GM12878 (cell line): ENCODE measurements around the gene DUOX1. TPM values are rescaled to one million over a fixed set of nuclear protein-coding genes. Genes with fewer than 3 reads are reported as not detected.

Experiments
- ATAC-seq: fragments of 200-7000 bp; cut with Tn5 transposase; 3 replicates; pipeline ENCODE4 v1.9.1; 2020; ENCODE audit warnings: mild to moderate bottlenecking, moderate library complexity
- BruUV-seq: library from RNA; stranded (reverse); fragments of 400-500 nt; replicated peaks from 2 replicates; lab custom pipeline; 2021; lab: Mats Ljungman, UMichigan
- CTCF ChIA-PET: fragments of 300-600 bp; sonication (Branson Sonifier 250); formaldehyde crosslinking; extraction: SDS; loops from one replicate; lab custom pipeline; 2021; ENCODE audit warnings: inconsistent platforms; lab: Yijun Ruan, JAX
- POLR2A ChIA-PET: fragments of 350-600 bp; formaldehyde crosslinking; extraction: SDS; loops from one replicate; lab custom pipeline; 2021; ENCODE audit warnings: inconsistent platforms; lab: Charles Lee
- RAD21 ChIA-PET: fragments of 300-600 bp; sonication (Branson Sonifier 250); formaldehyde crosslinking; loops from one replicate; lab custom pipeline; 2023; ENCODE audit warnings: antibody characterized with exemption; ENCODE audit not compliant: unreplicated experiment; lab: Charles Lee
- SMC1A ChIA-PET: fragments of 300-600 bp; sonication (Branson Sonifier 250); formaldehyde crosslinking; loops from one replicate; lab custom pipeline; 2023; ENCODE audit not compliant: unreplicated experiment, uncharacterized antibody; lab: Charles Lee
- DNase-seq: peaks from one replicate; pipeline ENCODE4 v3.0.0-alpha.2; 2011; ENCODE audit warnings: low read depth, low spot score
- FAIRE-seq: peaks from 3 replicates; lab custom pipeline; 2011; peaks lifted over from hg19 to GRCh38; lab: Jason Lieb, UNC
- H2AFZ ChIP-seq: 2 replicates; pipeline ENCODE4 v1.6.0; 2011; ENCODE audit warnings: low read depth, low read length, control low read depth; ENCODE audit not compliant: control insufficient read depth
- H3K27ac ChIP-seq: 2 replicates; pipeline ENCODE4 v1.5.1; 2011; ENCODE audit warnings: control low read depth; ENCODE audit not compliant: control insufficient read depth, insufficient read depth
- H3K27me3 ChIP-seq, 2 experiments: replicated peaks in 1 of 2; 2 replicates each; pipeline versions ENCODE4 v1.6.0 to v1.6.1; 2011; ENCODE audit warnings: low read length in 1 of 2; ENCODE audit not compliant: control insufficient read depth in 2 of 2, insufficient read depth in 2 of 2
- H3K36me3 ChIP-seq, 2 experiments: 2 replicates each; pipeline ENCODE4 v1.5.1; 2011; ENCODE audit warnings: low read length in 1 of 2; ENCODE audit not compliant: control insufficient read depth in 2 of 2, insufficient read depth in 2 of 2
- H3K4me1 ChIP-seq: 2 replicates; pipeline ENCODE4 v1.6.1; 2011; ENCODE audit warnings: mild to moderate bottlenecking, low read length, moderate library complexity, mixed read lengths; ENCODE audit not compliant: control insufficient read depth, insufficient read depth
- H3K4me2 ChIP-seq: 2 replicates; pipeline ENCODE4 v1.6.0; 2011; ENCODE audit warnings: control low read depth; ENCODE audit not compliant: control insufficient read depth, insufficient read depth
- H3K4me3 ChIP-seq: fragments of 200-600 bp; sonication (generic); 2 replicates; pipeline ENCODE4 v1.5.1; 2016
- H3K79me2 ChIP-seq: 2 replicates; pipeline ENCODE4 v1.6.0; 2011; ENCODE audit warnings: low read length; ENCODE audit not compliant: control insufficient read depth, insufficient read depth
- H3K9ac ChIP-seq: 2 replicates; pipeline ENCODE4 v1.8.0; 2011; ENCODE audit warnings: low read length, control low read depth, mixed read lengths; ENCODE audit not compliant: control insufficient read depth, insufficient read depth
- H3K9me3 ChIP-seq: replicated peaks from 3 replicates; pipeline ENCODE4 v1.5.1; 2011; ENCODE audit warnings: mild to moderate bottlenecking, low read length; ENCODE audit not compliant: control insufficient read depth, insufficient read depth
- H4K20me1 ChIP-seq: 2 replicates; pipeline ENCODE4 v1.6.0; 2011; ENCODE audit not compliant: control insufficient read depth, insufficient read depth
- E2F8 ChIP-seq: fragments of 450-650 bp; IDR thresholded peaks from 2 replicates; pipeline ENCODE4 v1.6.1; 2018; ENCODE audit warnings: mild to moderate bottlenecking, low read depth, moderate library complexity; ENCODE audit not compliant: partially characterized antibody
- EZH2 ChIP-seq: IDR thresholded peaks from 2 replicates; pipeline ENCODE4 v1.6.1; 2012; ENCODE audit warnings: low read depth, mild to moderate bottlenecking, control low read depth, inconsistent platforms, low read length, borderline replicate concordance; ENCODE audit not compliant: control insufficient read depth
- RBBP5 ChIP-seq: fragments of 200-600 bp; sonication (generic); conservative IDR thresholded peaks from 2 replicates; pipeline ENCODE4 v1.6.1; 2016
- SKIL ChIP-seq: fragments of 450-650 bp; IDR thresholded peaks from 2 replicates; pipeline ENCODE4 v1.6.1; 2017; ENCODE audit warnings: mild to moderate bottlenecking, low read depth, inconsistent platforms; ENCODE audit not compliant: poor library complexity, severe bottlenecking
- YY1 ChIP-seq: IDR thresholded peaks from 2 replicates; pipeline ENCODE4 v1.6.1; 2011; ENCODE audit warnings: low read depth, mild to moderate bottlenecking, low read length
- WGBS: methylation state at CpG from one replicate; pipeline ENCODE4 v1.1.6; 2016; ENCODE audit warnings: low lambda C conversion rate; ENCODE audit not compliant: insufficient replicate concordance, insufficient coverage; ENCODE audit errors: missing lambda C conversion rate; 5-methylcytosine and 5-hydroxymethylcytosine counted together
- in situ Hi-C: fragments of 300-500 bp; cut with MboI; formaldehyde crosslinking; loops from 9 replicates; pipeline ENCODE4 v1.14.3; 2018; ENCODE audit warnings: mixed read lengths
- intact Hi-C: fragments of 100-400 bp; cut with micrococcal nuclease; formaldehyde crosslinking; loops from one replicate; pipeline ENCODE4 v1.14.2; 2022; ENCODE audit not compliant: unreplicated experiment
- polyA plus RNA-seq, 11 experiments: library from polyadenylated mRNA; depleted of rRNA in 4 of 11; unstranded in 6 of 11; stranded (reverse) in 5 of 11; fragments of >200 nt; fragmentation: Nextera tagmentation in 4 of 11; fragmentation: Illumina TruSeq in 1 of 11; extraction: Ambion mirVana in 4 of 11; extraction: Trizol in 1 of 11; gene quantifications; 1 replicate in 1 of 11; 2 replicates in 10 of 11; pipeline versions ENCODE4 v1.2.1 to v1.2.3, GENCODE V29; 2011 to 2016; ENCODE audit warnings: inconsistent platforms in 2 of 11, missing spikeins in 2 of 11, low read depth in 1 of 11
- total RNA-seq, 4 experiments: library from RNA; depleted of rRNA in 3 of 4; stranded (reverse); fragments of >200 nt in 3 of 4; fragmentation: Illumina TruSeq in 1 of 4; extraction: Trizol in 1 of 4; gene quantifications; 2 replicates each; pipeline versions ENCODE4 v1.2.1 to v1.2.3, GENCODE V29; 2013 to 2021

The DUOX1 gene
- total and polyA plus RNA-seq, 10 of the 15 experiments (the other 5 are each of a cell fraction or from before 2014, with no cell fraction given): 0.02 to 2.1 (median 0.26) TPM; not detected in 3

GRCh38 chr15:45120081-45120972, 9.5 kb upstream of the DUOX1 start:
- no peak for FAIRE-seq
- Histone ChIP-seq H3K4me1 (no peaks in the 10 kb centered on the region), H3K4me3 (no peak overlapping the region)

More at GRCh38 chr15:45120081-45120972, 9.5 kb upstream of the DUOX1 start:
- Histone ChIP-seq H4K20me1 (no peaks in the 10 kb centered on the region), H3K27me3 (peaks cover 4 to 12% of the 10 kb centered on the region in 2 experiments), H2AFZ (no peak overlapping the region), H3K79me2 (no peaks in the 10 kb centered on the region), H3K27ac (no peak overlapping the region), H3K9me3 (no peaks in the 10 kb centered on the region), H3K36me3 (no peaks in the 10 kb centered on the region), H3K9ac (no peak overlapping the region), H3K4me2 (no peak overlapping the region)
- SMC1A ChIA-PET: interaction anchor here (0.6 kb wide), 1 partner anchor 195 kb away, joined by 3 read pairs; no protein-coding TSS in a partner anchor
- ATAC-seq (no peak), DNase-seq (no peak)
- TF ChIP-seq EZH2 (no peak), E2F8 (no peak), SKIL (no peak), YY1 (no peak), RBBP5 (no peak)
- POLR2A ChIA-PET: no interaction called here
- 47% methylated on average over 10 of the region's 10 CpGs for WGBS
- intact Hi-C loops: loop anchor here (10.0 kb wide), 1 partner anchor 146 kb away; no protein-coding TSS in a partner anchor
- RAD21 ChIA-PET: no interaction called here
- CTCF ChIA-PET: interaction anchor here (1.9 kb wide), 1 partner anchor 10 kb away, joined by 4 read pairs; no protein-coding TSS in a partner anchor
- in situ Hi-C loops: no loop called here
- BruUV-seq: no TSS peak
